Neural progenitor cell (in vitro differentiated cells): ENCODE results near the gene NSUN7.

Experiments
- CTCF ChIP-seq: fragments of 200-600 bp; sonication (generic); IDR thresholded peaks from 2 replicates; pipeline ENCODE4 v1.5.1; 2017; ENCODE audit warnings: antibody characterized with exemption, mild to moderate bottlenecking
- EZH2phosphoT487 ChIP-seq: fragments of 200-600 bp; sonication (generic); IDR thresholded peaks from 2 replicates; pipeline ENCODE4 v1.6.1; 2017; ENCODE audit warnings: antibody characterized with exemption

GRCh38 chr4:40820101-40820500 is 70.3 kb downstream of the NSUN7 start:
- TF ChIP-seq CTCF, result no peak
- TF ChIP-seq EZH2phosphoT487, result no peak
